Glomerular endothelial cell (primary cell): ENCODE results near the gene MTMR4. TPM values are rescaled to one million over a fixed set of nuclear protein-coding genes. Genes with fewer than 3 reads are reported as not detected.

ENCODE experiments used
- total RNA-seq: library from RNA; depleted of rRNA; stranded (reverse); fragments of >200 nt; gene quantifications from 2 replicates; pipeline ENCODE4 v1.2.3, GENCODE V29; 2015

MTMR4 gene
- total RNA-seq, 1 donor from 2014 or later = 38.4 TPM

Other genes starting within 250 kb of the MTMR4 start
- gene MPO, start 233.7 kb downstream of the MTMR4 start, total RNA-seq = 0.12 and 0.24 TPM in 2 replicates
- 0.05 and 0.06 TPM in 2 replicates for gene TSPOAP1, start 185.8 kb downstream of the MTMR4 start, total RNA-seq
- 45.0 and 45.8 TPM in 2 replicates for gene SUPT4H1, start 162.4 kb downstream of the MTMR4 start, total RNA-seq
- gene RNF43, start 97.1 kb downstream of the MTMR4 start, total RNA-seq = 0.05 TPM in 1 of 2 replicates, not detected in the other
- gene HSF5, start 26.2 kb downstream of the MTMR4 start, total RNA-seq = not detected in 2 replicates
- gene TEX14, start 177.4 kb upstream of the MTMR4 start, total RNA-seq = not detected in 2 replicates
- 22.2 and 34.7 TPM in 2 replicates for gene RAD51C, start 178.0 kb upstream of the MTMR4 start, total RNA-seq
- 0.05 TPM in 1 of 2 replicates, not detected in the other for gene PPM1E, start 241.2 kb upstream of the MTMR4 start, total RNA-seq